Mucosa of rectum (tissue), 2 donors: ENCODE data around the gene HPCAL1.
A peak's percentile ranks its signal among the peaks of the same experiment; 100 is the strongest.

Experiments
- H3K27ac ChIP-seq, 2 donors: one replicate each; pipeline ENCODE4 v1.7.0; 2013; ENCODE audit warnings: inconsistent platforms in 2 of 2, low read depth in 2 of 2, low read length in 2 of 2
- H3K27me3 ChIP-seq, 2 donors: one replicate each; pipeline ENCODE4 v1.7.0; 2013; ENCODE audit warnings: low read length in 2 of 2; ENCODE audit not compliant: control insufficient read depth in 2 of 2, insufficient read depth in 2 of 2
- H3K36me3 ChIP-seq, 2 donors: one replicate each; pipeline ENCODE4 v1.7.0; 2013; ENCODE audit warnings: low read length in 2 of 2; ENCODE audit not compliant: control insufficient read depth in 2 of 2, insufficient read depth in 2 of 2
- H3K4me1 ChIP-seq, 2 donors: one replicate each; pipeline ENCODE4 v1.7.0; 2013; ENCODE audit warnings: low read length in 2 of 2, mild to moderate bottlenecking in 1 of 2; ENCODE audit not compliant: control insufficient read depth in 2 of 2, insufficient read depth in 2 of 2
- H3K4me3 ChIP-seq, 2 donors: one replicate each; pipeline ENCODE4 v1.7.0; 2013; ENCODE audit warnings: low read length in 2 of 2
- H3K9ac ChIP-seq, 2 donors: one replicate each; pipeline ENCODE4 v1.7.0; 2013; ENCODE audit warnings: low read length in 2 of 2, low read depth in 1 of 2, mild to moderate bottlenecking in 1 of 2
- H3K9me3 ChIP-seq, 2 donors: one replicate each; pipeline ENCODE4 v1.7.0; 2013; ENCODE audit warnings: low read length in 2 of 2; ENCODE audit not compliant: control insufficient read depth in 2 of 2
- donor health status: healthy.
- donor health status: Normal muscosa, but diverticular disease.

Gene HPCAL1

GRCh38 chr2:10447895-10448575 is 145.3 kb downstream of the HPCAL1 start, which contains the start of gene ODC1:
Gene ODC1, minus strand, starts transcription at chr2:10448327. Its CDS starts 3,295 bp downstream, at chr2:10445032.
- peaks cover 33 to 43% of the 10 kb centered on the region in 2 donors for H3K4me1 ChIP-seq
- no peaks in the 10 kb centered on the region for H3K9me3 ChIP-seq
- H3K9ac ChIP-seq: peak within 1 kb of the TSS; percentile 89 to 99
- H3K4me3 ChIP-seq: peak within 1 kb of the TSS; percentile 85 to 87
- peak within 1 kb of the TSS; percentile 94 to 97 for H3K27ac ChIP-seq
- no peaks in the 10 kb centered on the region for H3K27me3 ChIP-seq
- H3K36me3 ChIP-seq: peaks cover 18 to 21% of the 10 kb centered on the region in 2 donors

GRCh38 chr2:10448576-10449485 is 146.1 kb downstream of the HPCAL1 start:
- Histone ChIP-seq H3K4me1 (peaks cover 33 to 43% of the 10 kb centered on the region in 2 donors), H3K9ac (peak overlapping the region; percentile 89 to 99), H3K9me3 (no peaks in the 10 kb centered on the region), H3K27me3 (no peaks in the 10 kb centered on the region), H3K4me3 (peak overlapping the region; percentile 80 to 87), H3K36me3 (peaks cover 11 to 13% of the 10 kb centered on the region in 2 donors), H3K27ac (peak overlapping the region; percentile 94 to 97)

- H3K4me3 ChIP-seq: peak overlapping the region in 1 of 2 donors; percentile 80
- no peaks in the 10 kb centered on the region for H3K9me3 ChIP-seq
- no peaks in the 10 kb centered on the region for H3K27me3 ChIP-seq
- H3K36me3 ChIP-seq: peaks cover 6 to 7% of the 10 kb centered on the region in 2 donors
- H3K27ac ChIP-seq: peak overlapping the region; percentile 94 to 97
- peak overlapping the region; percentile 89 to 99 for H3K9ac ChIP-seq
- peaks cover 33 to 43% of the 10 kb centered on the region in 2 donors for H3K4me1 ChIP-seq
Observed at GRCh38 chr2:10449486-10449831, 146.8 kb downstream of the HPCAL1 start.

- Histone ChIP-seq H3K36me3 (peaks cover 0 to under 1% of the 10 kb centered on the region in 2 donors), H3K4me3 (peak overlapping the region in 1 of 2 donors; percentile 52), H3K9ac (peak overlapping the region; percentile 54 to 99), H3K27ac (peak overlapping the region; percentile 94 to 97), H3K4me1 (peaks cover 33 to 43% of the 10 kb centered on the region in 2 donors), H3K9me3 (no peaks in the 10 kb centered on the region), H3K27me3 (no peaks in the 10 kb centered on the region)
Observed at GRCh38 chr2:10449838-10450691, 147.4 kb downstream of the HPCAL1 start.

GRCh38 chr2:10451819-10452218 is 149.1 kb downstream of the HPCAL1 start:
- Histone ChIP-seq H3K27ac (peak overlapping the region; percentile 77 to 86), H3K9ac (peak overlapping the region in 1 of 2 donors; percentile 21), H3K27me3 (no peaks in the 10 kb centered on the region), H3K4me3 (no peak overlapping the region), H3K36me3 (no peaks in the 10 kb centered on the region), H3K9me3 (no peaks in the 10 kb centered on the region), H3K4me1 (peaks cover 28 to 35% of the 10 kb centered on the region in 2 donors)

- Histone ChIP-seq H3K4me3 (no peak overlapping the region), H3K9me3 (no peaks in the 10 kb centered on the region), H3K27ac (peak overlapping the region; percentile 77 to 86), H3K36me3 (no peaks in the 10 kb centered on the region), H3K9ac (peak overlapping the region in 1 of 2 donors; percentile 29), H3K4me1 (peaks cover 23 to 30% of the 10 kb centered on the region in 2 donors), H3K27me3 (no peaks in the 10 kb centered on the region)
Observed at GRCh38 chr2:10452312-10452711, 149.6 kb downstream of the HPCAL1 start.

- no peak overlapping the region for H3K27ac ChIP-seq
- no peaks in the 10 kb centered on the region for H3K27me3 ChIP-seq
- H3K4me1 ChIP-seq: peaks cover 21 to 28% of the 10 kb centered on the region in 2 donors
- H3K4me3 ChIP-seq: no peak overlapping the region
- H3K9me3 ChIP-seq: no peaks in the 10 kb centered on the region
- no peak overlapping the region for H3K9ac ChIP-seq
- H3K36me3 ChIP-seq: no peaks in the 10 kb centered on the region
Observed at GRCh38 chr2:10452956-10453904, 150.5 kb downstream of the HPCAL1 start.

GRCh38 chr2:10453905-10454298 is 151.2 kb downstream of the HPCAL1 start:
- Histone ChIP-seq H3K4me1 (peaks cover 18 to 24% of the 10 kb centered on the region in 2 donors), H3K9ac (no peak overlapping the region), H3K27me3 (no peaks in the 10 kb centered on the region), H3K36me3 (no peaks in the 10 kb centered on the region), H3K4me3 (no peak overlapping the region), H3K9me3 (no peaks in the 10 kb centered on the region), H3K27ac (no peak overlapping the region)

GRCh38 chr2:10454505-10454904 is 151.8 kb downstream of the HPCAL1 start:
- H3K9me3 ChIP-seq: no peaks in the 10 kb centered on the region
- H3K4me1 ChIP-seq: peaks cover 12 to 18% of the 10 kb centered on the region in 2 donors
- no peak overlapping the region for H3K9ac ChIP-seq
- H3K27ac ChIP-seq: no peak overlapping the region
- H3K27me3 ChIP-seq: no peaks in the 10 kb centered on the region
- no peaks in the 10 kb centered on the region for H3K36me3 ChIP-seq
- no peak overlapping the region for H3K4me3 ChIP-seq
